HG03064 (cell line): ENCODE results near the gene ICAM2.

Source experiments
- ATAC-seq: cut with Tn5 transposase; IDR thresholded peaks from one replicate; pipeline ENCODE4 v1.9.1; 2021; ENCODE audit warnings: low read depth; ENCODE audit not compliant: unreplicated experiment

The ICAM2 gene

DNA sequence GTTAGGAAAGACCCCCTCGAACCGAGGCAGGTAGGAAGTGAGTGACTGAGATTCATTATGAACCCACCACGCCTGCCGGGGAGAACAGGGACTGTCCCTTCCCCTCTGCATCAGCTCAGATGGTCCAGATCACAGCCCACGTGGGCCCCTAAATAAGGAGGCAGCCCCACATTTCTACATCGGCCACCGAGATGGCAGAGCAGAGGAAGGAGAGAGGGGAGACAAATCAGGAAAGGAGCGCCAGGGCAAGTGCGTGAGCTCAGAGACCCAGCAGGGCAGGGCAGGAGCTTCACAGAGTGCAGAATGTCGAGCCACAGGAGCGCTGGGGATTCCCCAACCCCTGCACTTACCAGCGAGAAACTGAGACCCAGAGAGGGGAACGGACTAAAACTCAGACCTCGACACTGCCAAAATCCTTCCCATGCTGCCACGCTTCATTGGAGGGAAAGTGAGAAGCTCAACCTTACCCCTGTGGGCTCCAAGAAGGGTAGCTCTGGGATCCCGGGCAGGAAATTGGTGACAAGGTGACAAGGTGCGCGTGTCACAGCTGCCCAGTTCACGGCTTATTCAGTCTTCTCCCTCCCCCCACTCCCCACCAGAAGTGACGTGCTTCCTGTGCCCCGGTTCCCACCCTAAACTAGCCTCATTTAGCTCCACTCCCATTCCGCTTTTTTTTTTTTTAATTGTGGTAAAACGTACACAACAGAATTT is at the start of gene ICAM2:
TSS of gene ICAM2 (minus strand) at position 578 of the 711 bp plus-strand sequence. CDS start 13,942 bp downstream, outside the sequence.
- peak; percentile 51 for ATAC-seq

DNA sequence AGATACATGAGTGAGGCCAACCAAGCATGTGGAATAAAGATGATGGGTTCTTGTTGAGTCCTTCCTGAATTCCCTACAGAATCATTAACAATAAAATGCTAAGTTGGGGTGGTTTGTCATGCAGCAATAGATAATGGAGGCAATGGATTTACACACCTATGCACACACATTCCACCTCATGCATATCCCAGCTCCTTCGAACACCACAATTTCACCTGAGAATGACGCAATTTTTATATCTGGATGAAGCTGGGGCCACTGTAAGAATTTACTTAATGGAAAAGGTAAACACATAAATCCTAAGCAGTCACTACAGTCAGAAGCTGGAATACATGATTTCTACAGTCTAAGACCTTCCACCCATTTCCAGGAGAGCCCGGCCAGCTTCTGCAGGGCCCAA is 49.8 kb upstream of the ICAM2 start:
- ATAC-seq = no peak

DNA sequence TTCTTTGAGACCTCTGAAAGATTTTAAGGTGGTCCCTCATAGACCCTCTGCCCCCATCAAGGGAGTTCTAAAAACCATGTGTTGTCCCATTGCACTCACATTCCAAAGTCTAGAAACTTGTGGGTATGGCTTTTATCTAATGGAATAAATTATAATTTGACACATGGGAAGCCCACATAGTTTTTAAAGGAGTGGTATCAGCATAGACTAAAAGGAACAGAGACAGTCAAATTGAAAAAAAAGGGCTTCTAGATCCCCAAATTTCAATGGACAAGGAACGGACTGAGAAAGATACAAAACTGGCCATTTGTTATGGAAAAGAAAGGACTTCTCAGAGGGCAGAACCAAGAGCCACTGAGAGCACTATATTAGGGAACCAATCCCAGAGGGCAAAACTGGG is 48.7 kb upstream of the ICAM2 start:
- no peak for ATAC-seq

DNA sequence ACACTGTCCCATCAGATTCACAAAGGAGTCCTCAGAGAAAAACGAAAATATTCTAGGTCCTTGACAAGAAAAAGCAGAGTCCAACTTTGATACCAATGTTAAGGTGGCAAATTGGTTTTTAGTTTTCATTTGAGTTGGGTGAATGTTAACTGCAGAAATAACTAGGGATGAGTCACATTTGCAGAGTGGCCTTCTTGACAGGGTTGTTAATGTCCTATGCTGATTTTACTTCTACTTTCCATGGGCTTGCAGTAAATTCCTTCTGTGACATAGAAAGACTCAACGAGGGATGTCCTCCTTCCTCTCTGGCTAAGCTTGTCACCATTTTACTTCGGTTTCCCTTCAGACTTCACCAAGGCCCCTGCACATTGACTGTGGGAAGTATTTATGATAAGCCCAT is 47.2 kb upstream of the ICAM2 start:
- ATAC-seq = no peak

DNA sequence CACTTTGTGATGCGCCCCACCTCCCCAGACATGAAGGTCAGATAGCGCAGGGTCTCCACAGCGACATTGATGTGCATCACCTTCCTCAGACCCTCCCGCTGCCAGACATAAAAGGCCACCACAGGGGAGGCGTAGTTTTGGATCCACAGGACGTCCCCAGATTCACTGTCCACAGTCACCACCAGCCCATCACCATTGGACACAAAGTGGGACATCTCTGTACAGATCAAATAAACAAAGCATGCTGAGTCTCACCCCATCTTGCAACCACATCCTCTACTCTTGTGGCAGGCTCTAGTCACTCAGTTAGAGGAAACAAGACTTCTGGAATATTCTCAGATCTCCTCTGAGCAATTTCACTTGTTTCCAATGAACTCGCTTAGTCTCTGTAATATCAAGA is 46.3 kb upstream of the ICAM2 start:
- no peak for ATAC-seq

DNA sequence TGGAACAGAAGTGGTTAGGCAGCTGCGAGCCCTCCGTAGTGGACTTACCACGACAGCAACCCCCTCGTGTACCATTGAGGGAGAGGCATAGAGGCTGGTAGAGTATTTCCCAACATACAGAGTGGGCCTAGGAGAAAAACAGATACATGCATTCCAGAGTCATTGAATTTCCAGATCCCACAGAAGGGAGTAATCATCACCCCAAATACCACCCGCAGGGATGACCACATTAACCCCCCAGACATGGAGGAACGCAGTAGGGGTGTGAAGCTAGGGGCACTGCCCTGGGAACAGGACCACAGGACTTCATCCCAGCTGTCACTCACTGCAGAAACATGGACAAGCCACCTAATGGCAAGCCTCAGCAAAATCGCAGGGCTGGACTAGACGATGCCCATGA is 44.7 kb upstream of the ICAM2 start:
- ATAC-seq = no peak

DNA sequence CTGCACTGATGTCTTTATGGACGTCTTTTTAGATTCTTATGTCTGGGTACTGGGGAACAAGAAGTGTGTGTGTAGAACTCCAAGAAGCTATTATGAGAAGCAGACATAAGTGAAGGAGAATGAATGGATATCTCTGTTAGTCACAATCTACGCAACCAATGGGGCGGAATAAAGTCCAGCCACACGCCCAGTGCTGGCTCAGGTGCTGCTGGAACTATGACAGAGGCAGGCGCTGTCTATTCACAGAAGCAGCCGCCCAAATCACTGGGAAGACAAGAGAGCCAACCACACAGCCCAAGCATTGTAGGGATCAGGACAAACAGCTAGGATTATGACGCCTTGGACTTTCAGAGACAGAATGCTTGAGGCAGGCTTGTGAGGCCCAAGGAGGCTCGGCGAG is 43.9 kb upstream of the ICAM2 start:
- no peak for ATAC-seq

DNA sequence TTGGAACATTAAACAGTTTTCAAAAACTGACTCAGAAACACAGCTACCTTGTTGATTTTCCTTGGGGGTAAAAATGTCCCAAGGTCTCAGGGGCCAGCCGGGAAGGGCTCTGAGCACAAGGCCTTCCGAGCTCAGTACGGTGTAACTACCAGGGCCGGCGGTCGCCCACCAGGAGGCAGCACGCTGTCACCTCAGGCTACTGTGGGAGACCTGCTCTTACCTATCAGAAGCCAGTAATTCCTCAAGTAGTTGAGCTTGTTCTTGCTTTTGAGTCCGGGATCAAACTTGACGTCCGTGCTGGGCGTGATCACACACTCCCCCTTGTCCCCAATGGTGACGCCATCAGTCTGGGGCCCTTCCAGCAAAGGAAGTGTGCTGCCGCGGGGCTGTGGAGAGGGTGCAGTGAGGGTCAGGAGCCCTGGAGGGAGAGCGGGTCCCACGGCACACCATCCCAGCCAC is 43.4 kb upstream of the ICAM2 start:
- no peak for ATAC-seq

DNA sequence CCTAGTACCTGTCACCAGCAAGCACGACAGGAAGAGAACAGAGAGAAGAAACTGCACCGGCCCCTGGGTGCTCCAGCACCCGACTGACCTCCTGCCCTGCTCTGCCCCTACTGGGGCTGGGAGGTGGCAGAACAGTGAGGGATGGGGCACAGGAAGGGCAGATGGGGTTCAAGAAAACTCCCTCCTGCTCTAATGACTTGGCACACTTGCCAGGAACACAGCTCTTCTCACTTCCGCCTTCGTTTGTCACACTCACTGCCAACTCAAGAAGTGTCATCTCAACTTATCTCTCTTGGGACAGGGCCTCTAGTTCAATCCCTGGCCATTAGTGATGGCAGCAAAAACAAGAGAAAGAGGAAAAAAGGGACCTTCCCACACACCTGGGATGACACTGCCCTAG is 42.7 kb upstream of the ICAM2 start:
- no peak for ATAC-seq

DNA sequence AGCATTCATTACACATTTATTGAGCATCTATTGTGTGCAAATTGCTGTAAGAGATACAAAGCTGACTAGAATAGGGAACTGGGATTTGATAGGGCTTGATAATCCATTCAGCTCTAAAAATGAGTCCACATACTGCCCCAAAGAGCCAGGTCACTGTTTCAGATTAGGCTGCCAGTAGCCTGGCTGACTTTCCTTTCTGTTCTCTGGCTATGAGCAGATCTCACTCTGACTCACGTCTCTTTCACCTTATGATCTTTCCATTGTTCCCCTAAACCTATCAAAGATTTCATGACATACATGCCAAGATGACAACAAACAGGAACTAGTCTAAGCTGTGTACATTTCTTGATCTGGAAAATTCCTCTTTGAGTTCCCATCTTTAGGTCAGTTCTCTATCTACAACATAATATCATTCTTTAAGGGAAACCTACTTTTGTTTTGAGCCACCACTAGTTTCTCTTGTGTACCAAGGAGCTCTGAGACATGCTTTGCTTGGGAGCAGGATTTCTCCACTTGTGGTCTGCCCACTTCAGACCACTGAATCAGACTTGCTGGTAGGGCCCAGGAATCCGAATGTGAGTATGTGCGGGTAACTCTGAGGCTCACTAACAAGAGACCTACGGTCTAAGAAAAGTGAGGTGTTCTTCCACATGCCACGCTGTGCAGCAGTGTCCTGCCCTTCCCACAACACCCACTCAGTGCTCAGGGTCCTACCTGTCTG is 40.9 kb upstream of the ICAM2 start:
- ATAC-seq = no peak

DNA sequence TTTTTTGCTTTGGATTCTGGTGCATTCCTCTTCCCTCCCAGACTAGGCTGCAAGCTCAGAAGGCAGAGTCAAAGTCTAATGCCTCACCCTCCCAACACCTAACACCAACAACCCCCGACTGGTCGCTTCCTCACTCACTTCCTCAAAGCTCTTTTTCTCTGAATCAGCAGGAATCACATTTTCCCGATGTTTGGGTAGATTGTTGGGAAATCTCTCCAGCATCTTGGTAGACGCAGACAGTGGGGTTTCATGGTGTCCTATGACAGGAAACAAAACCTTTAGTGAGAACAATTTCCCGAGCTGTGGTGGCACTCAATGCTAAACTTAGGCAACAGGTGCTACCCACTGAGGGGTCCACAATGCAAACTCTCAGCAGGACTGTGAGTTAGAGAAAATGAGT is 39.9 kb upstream of the ICAM2 start:
- ATAC-seq = no peak

DNA sequence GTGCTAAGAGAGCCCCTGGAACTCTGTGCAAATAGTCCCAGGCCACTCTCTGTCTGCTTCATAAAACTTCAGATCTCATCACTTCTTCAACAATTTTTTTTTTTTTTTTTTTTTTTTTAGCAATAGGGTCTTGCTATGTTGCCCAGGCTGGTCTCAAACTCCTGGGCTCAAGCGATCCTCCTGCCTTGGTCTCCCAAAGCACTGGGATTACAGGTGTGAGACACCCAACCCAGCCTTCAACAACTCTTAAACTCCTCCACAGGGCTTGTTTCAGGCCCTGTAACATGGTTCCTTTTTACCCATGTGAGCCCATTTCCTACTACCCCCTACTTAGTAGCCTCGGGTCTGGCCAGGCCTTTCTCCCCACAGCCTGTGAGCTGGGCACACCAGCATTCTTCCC is 39.3 kb upstream of the ICAM2 start:
- no peak for ATAC-seq

DNA sequence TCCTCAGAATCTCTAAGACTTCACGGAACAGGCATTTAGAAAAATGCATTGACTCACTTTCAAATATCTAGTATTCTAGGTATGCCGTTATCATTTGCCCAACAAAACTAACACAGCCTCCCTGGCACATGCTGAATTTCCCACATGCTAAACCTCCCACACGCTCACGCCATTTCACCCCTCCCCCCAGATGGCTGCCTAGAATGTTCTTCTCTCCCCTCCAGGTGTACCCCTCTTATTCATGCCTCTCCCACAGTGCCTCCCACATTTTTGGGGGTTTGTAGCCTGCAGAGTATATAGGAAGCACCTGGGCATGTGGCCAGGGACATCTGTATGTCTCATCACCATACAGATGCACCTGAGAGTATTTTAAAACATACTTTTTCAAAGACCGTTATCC is 38.2 kb upstream of the ICAM2 start:
- ATAC-seq = no peak

DNA sequence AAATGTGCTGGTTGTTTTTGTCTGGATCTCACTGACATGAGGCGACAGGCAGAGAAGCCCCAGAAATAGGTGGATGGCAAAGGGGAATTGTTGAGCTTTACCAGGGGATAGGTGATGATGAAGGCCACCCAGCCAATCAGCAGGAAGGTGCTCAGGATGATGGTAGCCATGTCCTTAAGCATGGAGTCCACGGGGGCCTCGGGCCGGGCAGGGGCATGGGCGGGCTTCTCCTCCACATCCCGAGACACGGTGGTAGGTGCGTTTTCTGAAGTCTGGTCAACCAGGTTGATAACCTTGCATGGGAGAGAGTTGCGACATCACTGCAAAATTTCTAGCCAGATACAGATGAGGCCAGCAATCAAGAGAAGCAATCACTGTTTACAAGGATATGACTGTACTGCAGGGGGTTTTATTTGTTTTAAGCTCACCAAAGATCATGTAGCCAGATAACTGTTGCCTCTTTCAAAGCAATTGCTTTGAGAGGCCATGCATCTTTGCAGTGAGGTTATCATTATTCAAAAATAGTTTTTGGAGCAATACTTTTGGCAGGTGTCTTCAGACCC is 37.3 kb upstream of the ICAM2 start:
- no peak for ATAC-seq

DNA sequence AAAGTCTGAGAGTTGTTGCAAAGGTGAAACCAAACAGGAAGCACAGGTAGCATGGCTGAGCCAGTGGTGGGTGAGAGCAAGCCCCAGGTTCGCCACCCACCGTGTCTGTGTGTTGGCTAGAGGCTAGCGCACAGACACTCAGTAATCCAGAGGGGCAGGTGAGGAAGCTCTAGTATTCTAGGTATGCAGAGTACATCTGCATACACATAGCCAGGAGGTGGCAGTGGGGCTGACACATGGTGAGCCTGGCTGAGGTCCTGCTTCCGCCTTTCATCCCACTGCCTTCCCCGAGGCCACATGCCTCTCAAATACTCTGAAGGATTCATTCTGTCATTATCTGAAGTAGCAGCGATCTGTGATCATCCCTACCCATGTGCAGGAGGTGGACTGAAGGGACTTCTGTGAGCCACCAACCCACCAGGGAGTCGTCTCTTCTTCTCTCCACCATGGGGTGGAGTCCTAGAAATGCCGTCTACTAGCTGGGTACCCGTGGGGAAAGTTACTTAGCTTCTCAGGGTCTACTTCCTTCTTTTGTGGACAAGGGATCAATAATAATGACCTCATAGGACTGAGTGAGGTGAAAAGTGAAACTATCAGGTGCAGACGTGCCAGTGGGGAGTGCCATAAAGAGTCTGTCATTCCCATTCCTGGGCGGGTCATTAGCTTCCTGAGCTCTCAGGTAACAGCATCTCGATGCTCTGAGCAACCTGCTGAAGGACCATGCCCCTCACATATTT is 36.0 kb upstream of the ICAM2 start:
- peak; percentile 59 for ATAC-seq

DNA sequence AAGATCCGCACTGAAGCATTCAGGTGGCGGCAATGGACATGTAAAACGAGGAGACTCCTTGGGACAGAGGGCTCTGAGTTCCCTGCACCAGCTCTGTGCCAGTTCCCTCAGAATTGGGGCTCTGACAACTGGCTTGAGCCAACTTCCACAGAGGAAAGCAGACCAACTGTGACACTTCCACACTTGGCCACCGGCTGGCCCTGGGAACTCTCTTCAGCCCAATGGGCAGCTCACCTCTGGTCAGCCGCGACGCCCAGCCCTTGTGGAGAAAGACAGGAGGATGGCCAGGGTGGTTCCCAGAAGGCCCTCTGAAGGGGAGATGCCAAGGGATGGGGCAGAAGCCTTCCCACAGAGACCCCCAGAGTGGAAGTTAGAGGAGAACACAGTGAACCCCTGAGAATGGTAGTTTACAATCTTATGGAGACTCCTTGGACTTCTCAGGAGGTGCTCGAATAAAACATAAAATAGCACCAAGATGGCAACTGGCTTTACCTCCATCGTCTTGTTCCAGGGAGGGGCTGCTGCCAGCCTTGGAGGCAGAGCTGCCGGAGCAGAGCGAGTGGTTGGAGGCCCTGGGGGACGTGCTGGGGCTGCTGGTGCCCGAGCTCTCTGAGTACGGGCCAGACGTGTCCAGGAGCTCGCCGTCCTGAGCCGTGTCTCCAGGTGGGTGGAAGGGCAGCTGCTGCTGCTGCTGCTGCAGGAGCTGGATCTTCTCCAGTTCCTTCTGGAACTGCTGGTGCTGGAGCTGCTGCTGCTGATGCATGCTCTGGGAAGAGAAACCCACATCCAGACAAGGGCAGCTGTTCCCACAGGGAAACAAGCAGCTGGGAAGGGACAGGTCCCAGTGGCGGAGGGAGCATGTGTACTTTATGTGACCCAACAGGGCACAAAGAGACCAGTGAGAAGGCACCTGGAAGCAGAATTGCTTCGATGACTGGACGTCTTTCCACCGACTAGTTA is 35.0 kb upstream of the ICAM2 start:
- ATAC-seq = no peak

DNA sequence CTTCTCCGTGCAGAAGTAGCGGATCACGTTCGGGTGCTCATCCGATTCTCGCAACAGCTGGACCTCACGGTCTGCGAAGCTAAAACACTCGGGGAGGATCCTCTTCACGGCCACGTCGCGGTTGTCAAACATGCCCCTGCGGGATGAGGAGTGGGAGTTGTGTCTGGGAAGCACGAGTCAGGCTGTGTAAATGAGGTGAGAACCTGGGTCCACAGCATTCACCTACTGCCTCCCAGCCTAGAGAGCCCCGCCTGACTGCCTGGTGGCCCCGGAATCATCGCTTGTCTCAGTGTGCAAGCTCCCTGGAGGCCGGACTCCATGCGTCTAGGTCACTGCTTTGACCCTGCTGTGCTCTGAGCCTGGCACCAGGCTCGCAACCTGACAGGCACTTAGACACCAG is 33.9 kb upstream of the ICAM2 start:
- no peak for ATAC-seq

DNA sequence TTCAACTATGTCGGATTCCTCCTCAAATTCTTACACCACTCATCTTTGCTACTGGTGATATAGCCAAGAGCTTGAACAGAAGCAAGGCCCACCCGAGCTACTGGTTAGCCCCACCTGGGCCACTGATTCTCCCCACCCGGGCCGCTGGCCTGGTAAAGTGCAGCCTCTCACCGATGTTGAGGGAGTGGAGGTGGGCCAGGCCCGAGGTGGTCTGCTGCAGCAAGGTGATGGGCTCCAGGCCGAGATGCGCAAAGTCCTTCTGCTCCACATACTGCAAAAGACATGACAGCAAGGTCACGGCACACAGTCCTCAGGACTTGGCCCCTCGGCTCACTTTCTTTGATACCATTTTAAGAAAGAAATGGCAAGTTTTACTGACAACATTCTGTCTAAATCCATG is 32.7 kb upstream of the ICAM2 start:
- no peak for ATAC-seq

DNA sequence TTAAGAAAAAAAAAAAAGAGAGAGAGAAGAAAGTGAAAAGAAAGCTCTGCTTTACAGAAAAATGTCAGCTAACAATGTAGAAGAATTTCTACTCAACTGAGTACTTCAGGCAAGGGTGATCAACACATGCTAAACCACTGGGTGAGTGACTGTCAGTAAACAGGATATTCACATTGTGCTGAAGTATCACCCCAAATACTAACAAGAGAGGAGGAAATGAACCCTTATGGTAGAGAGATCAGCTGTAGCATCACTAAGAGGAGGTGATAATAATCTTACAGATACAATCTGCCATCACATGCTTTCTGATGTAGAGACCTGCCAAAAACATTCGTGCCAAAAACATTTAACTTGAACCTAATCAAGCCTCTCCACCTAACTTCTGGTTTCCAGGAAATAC is 30.7 kb upstream of the ICAM2 start:
- ATAC-seq = no peak

DNA sequence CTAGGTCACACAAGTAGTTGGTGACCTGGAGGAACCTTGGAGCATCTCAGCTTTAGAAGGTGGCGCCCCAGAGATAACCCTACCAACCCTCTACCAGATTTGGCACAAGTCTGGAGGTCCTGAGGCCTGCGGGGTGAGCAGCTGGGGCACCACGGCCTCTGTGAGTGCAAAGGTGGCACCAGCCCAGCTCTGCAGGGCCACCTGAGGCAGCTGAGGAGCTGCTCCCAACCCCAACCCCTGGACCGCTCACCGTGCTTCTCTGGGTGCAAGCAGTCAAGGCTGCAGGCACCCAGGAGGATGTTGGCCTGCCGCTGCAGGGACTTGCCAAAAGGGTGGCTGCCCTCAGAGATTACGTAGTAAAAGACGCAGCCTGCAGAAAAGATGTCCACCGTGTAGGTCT is 28.4 kb upstream of the ICAM2 start:
- ATAC-seq = no peak
